GM19035 (cell line): ENCODE measurements around the gene OXGR1.
"Not testable (repeated sequence)": the region's sequence is repeated elsewhere in the genome, so short reads cannot be mapped to it uniquely, and the experiment has no call there.

ENCODE experiments used
- ATAC-seq: cut with Tn5 transposase; IDR thresholded peaks from one replicate; pipeline ENCODE4 v1.9.1; 2021; ENCODE audit not compliant: unreplicated experiment

OXGR1 gene

DNA sequence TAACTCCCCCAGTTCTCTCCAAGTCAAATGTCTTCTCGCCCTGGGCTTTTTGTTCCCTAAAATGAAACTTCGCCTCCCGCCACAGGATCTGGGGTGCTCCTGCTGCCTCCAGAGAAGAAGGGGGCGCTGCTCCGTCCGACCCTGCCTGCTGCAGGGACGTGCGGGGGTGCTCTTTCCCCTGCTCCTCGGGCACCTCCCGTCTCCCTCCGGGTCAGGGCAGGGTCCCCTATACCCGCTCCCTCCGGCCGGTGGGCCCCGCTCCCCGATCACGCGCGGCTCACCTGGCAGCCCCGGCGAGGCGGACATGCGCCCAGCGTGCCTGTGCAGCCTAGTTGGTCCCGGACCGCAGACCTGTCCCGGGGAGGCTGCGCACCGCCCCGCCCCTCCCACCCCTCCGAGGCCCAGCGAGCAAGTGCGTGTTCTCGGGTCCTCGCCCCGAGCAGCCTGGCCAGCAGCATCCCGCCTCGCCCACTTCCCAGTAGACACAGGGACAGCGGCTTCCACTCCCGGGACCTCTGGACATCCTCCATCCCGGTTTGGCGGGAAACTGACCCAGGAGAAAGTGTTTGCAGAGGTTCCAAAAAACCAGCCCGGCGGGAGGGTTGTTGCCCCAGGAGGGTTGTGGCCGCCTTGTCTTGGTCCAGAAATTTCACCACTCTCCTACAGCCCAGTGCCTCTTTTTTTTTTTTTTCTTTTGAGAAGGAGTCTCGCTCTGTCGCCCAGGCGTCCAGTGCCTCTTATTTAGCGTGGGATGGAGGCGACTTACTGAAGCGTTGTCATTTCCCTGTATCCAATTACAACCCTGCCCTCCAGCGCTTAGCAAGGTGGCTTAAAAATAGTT is at the start of gene OXGR1:
OXGR1 (minus strand) TSS at position 460 of the 841 bp plus-strand sequence. CDS start 6,717 bp downstream, outside the sequence.
- ATAC-seq = no peak

DNA sequence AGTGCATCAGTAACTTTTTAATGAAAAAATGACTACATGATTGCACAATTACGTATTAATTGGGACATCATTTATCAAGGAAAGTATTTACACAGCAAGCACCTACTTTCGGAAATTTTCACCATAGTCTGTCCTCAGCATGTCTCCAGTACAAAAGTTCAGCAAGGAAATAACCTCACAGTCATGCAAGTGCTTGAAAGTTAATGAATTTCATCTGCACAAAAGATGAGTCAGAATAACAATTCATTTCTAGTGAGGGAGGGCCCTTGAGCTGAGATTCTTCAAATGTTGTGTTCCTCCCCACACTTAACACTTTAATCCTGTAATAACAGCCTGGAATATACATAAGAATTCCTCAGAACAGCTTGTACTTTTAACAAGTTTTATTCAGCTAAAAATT is 49.0 kb upstream of the OXGR1 start:
- no peak for ATAC-seq

DNA sequence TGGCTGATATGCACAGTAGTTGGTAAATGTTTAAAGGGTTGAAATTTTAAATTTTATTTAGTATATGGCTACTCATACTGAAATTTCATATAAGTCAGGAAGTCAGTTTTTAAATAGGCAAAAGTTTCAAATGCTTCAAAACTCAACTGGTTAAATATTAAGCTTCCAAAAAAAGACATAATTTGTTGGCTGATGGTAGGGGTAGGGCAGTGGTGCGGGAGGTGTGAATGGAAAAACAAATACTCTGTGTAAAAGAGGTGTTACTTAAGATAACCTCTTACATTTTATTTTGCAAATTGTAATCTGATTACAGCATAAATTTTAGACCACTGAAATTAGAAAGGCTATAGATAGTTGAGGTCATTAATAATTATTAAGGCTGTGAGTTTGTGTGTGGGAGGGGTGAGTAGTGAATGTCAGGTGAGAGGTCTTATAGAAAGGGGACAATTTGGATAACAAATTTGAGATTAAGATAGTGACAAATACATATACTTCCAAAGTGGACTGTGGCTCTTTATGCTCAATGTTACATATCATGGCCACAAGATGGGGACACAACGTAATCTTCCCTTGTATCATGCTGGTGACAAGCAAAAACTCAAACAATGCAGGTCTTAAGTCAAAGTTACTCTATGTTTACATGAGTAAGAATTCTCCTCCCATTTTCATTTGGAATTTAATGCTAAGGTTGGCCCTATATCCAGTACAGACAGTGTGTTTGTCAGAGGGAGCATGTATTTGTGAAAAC is 36.6 kb upstream of the OXGR1 start:
- no peak for ATAC-seq

DNA sequence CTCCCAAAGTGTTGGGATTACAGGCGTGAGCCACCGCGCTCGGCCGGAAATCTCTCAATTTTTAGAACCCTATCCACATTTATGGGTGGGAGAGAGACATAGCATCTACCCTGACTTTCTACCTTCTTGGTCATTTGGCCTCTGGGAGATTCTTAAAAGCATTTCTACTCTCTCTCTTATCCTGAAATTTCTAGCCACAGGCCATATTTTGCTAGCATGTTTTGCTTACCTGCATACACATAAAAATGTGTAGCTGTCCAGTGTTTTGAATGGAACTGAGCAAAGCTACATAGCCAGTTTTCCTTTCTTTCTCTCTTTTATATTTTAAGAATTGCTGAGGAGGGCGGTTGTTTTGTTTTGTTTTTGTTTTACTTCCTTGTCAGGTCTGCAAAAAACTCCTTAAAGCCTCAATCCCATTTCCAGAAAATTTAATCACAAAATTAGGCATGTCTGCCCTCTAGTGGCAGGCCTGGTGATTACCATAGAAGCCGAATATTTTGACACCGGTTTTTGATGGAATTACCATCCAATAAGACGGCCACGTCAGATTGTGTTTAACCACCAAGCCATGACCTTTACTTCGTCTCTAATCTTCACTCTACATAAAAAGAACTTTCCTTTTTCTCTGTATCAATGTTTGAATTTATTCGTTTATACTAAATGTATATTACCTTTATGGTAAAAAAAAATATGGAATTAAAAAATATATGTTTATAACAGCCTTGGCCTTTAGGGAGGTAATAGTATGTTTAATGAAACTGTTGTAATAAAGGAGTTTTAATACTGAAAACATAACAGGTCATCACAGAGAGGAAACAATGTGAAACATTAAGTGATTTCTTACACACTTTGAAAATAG is 34.4 kb upstream of the OXGR1 start:
- ATAC-seq = no peak

DNA sequence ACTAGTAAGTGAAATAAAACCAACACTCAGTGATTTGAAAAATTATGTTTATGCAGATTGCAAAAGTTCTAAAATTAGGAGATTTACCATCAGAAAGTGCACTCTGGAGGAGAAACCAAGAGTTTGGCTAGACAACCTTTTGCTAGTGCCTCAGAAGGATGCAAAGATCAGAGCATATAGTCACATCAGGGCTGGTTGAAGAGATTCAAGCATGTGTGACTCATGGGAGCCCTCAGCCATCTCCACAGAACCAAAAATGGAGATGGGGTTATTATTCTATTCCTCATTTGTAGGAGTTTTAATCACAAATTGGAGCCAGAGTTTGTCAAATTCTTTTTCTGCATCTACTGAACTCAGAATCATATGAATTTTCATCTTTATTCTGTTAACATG is 32.9 kb upstream of the OXGR1 start:
- no peak for ATAC-seq

DNA sequence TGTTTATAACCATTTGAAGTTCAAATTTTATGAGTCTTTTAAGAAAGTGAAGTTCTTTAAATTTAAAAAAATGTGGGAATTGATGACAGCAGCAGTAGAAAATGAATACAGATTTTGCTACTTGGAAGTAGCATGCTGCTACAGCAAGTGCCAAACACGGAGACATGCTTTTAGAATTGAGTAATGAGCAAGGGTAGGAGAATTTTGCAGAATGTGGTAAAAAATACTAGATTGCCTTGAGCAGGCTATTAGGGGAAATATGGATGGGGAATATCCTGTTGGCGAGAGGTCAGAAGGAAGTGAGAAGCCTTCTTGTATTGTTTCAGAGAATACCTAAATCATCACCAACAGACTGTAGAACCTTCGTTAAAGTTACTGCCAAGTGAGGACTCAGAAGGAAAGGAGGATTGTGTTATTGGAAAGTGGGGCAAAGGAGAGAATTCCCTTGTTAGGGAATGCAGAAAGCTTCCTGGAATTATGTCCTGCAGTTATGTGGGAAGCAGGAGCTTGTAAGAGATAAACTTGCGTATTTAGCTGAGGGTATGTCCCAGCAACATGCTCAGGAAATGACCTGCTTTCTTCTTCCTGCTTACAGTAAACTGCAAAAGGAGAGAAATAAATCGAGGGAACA is 32.4 kb upstream of the OXGR1 start:
- ATAC-seq = no peak

DNA sequence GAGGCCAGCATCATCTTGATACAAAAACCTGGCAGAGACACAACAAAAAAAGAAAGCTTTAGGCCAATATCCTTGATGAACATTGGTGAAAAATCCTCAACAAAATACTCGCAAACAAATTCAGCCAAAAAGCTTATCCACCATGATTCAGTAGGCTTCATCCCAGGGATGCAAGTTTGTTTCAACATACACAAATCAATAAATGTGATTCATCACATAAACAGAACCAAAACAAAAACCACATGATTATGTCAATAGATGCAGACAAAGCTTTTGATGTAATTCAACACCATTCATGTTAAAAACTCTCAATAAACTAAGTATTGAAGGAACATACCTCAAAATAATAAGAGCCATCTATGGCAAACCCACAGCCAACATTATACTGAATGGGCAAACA is 29.5 kb upstream of the OXGR1 start:
- not testable (repeated sequence) for ATAC-seq

DNA sequence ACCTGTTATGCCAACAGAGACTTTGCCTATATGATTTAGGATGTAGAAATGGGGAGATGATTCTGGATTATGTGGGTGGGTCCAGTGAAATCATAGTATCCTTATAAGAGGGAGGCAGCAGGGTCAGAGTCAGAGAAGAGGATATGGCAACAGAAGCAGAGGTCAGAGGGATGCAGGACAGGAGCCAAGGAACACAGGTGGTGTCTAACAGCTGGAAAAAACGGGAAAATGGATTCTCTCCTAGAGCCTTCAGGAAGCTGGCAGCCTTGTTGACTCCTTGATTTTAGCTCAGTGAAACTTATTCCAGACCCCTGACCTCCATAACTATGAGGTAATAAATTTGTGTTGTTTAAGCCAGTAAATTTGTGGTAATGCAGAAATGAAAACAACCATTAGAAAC is 28.8 kb upstream of the OXGR1 start:
- ATAC-seq = no peak

DNA sequence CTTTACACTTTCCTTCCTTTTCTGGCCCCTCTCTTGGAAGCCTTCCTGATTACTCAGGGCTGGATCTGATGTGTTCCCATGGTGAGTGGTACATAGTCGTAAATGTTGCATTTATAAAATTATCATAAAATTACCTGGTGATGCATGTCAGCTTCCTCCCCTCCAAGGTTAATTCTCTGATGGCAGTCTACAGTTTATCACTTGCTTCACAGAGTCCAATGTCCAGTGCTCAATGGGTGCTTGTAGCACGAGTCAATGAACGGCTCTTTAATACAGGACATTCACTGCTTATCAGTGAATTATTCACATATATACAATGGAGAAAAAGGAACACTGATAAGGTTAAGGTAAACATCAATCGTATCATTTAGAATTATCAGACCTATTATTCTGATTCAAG is 27.0 kb upstream of the OXGR1 start:
- ATAC-seq = no peak

DNA sequence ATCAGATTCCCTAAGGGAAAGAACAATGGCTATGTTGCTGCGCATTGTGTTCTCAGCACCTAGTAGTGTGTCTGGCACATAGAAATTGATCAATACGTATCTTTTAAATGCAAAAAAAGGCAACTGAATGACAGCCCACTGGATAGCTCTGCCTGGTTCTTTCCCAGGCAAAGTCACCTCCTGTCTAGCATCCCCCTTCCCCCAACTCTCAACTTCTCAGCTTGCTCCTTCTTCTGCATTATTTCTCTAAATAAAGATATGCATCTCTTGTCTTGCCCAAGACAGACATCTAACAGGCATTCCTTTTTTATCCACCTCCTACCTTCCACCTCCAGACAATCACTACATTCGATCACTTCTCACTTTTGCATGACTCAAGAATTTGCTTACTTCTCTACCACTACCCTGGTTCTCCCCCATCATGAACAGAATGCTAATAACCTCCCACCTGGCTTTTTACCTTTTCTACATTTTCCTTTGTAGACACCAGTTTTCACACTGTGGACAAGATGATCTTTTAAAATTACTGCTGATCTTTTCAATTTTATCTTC is 26.5 kb upstream of the OXGR1 start:
- no peak for ATAC-seq

DNA sequence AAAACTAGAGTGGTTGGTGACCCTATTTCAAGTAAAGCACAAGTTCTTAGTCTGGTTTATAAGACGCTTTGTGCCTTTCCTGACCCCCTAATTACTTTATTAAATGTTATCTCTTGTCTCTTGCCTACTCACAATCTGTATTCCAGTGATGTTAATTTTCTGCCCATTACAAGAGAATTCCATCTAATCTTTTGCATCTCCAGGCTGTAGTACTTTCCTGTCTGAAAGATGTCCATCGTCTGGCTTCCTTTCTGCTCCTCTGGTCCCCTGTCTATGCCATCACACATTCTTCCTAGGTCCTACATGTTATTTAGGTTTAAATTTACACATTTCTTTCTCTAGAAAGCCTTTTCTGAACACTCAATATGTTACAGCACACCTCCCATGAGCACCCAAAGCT is 25.9 kb upstream of the OXGR1 start:
- ATAC-seq = no peak

DNA sequence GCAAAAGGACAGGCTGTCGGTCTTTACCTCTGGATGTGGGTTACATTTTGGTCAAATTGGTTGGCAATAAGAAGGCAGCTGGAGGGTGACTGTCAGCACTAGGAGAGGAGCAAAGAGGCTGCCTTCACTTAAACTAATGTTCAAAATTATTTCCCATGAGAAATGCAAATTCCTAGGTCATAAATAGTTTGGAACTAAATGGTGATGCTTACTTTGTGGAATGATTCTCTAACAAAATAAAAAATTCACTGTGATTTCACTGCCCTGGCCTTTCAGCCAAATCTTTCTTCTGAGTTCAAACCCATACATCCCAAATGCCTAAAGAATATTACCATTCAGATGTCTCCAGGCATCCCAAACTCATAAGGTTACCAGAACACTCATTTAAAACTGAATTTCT is 25.0 kb upstream of the OXGR1 start:
- ATAC-seq = no peak

DNA sequence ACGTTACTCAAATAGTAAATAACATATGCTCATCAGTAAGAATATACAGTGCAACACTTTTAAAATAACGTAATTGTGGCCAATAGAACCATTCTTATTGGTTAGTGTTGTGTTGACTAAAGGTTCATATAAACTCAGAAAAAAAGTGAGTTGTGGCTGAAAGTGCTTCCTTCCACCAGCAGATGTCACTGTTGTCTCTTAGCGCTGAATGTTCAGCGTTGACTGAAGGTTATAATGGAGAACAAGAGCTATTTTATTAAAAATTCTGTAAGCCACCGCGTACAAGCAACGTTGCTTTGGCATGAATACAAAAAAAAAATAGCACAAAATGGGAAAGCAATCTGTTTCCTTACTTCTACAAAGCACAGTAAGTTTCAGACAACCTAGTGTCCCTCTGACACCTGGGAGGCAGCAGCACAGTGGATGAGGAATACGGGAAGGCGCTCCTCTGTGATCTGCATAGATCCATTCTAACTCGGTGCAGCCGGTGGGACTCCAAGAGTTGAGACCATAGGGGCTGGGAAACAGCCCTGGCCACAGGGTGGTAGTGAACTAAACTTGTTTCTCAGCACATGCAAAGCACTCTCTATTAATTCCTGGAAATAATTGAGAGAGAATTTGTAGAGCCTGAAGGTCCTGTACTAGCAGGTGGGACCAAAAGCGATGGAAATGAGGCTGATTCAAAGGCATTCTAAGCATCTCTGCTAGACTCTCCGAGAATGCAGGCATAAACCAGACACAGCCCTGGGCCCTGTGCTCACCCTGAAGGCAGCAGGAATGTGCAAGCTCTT is 23.9 kb upstream of the OXGR1 start:
- ATAC-seq = peak; percentile 86

DNA sequence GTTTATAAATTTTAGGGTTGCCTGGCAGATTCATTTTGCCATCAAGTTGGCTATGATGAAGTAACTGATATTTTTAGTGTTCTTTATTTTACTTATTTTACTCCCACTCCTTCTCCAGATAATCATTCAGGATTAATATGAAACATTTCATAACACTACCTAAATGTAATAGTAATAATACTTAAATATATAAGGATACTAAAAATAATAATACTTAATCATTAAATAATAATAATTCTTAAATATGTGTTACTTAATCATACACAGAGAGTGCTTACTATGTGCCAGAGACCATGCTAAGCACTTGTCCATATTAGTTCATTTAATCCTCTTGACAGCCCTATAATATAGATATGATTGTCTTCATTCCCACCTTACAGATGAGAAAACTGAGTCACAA is 23.0 kb upstream of the OXGR1 start:
- ATAC-seq = no peak

DNA sequence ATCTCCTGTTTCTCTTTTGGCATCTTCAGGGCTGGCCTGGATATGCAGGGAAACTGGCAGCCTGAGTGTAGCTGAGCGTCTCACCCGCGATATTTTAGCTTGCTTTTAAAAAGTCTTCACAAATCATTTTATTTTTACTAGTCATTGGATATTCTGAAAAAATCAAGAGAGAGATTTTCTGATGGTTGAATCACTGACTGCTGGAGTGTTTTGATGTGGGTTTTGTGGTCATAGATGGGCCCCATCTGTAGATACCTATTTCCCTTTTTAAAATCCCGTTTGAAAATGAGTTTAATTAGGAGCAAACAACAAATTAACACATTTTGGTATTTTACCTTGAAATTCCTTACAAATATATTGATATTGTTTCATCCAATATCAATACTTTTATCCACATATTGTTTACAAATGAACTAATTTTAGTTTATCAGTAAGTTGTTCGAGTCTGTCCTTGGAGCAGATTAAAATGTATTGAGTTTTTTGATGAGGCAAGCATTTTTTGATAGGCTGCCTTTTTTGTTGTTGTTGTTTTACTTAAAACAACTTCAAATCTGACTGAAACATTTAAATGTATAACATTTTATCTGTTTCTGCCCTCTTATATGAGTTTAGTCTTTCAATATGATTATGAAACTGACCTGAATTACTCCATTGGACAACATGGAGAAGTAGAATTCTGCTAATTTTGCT is 21.5 kb upstream of the OXGR1 start:
- no peak for ATAC-seq

DNA sequence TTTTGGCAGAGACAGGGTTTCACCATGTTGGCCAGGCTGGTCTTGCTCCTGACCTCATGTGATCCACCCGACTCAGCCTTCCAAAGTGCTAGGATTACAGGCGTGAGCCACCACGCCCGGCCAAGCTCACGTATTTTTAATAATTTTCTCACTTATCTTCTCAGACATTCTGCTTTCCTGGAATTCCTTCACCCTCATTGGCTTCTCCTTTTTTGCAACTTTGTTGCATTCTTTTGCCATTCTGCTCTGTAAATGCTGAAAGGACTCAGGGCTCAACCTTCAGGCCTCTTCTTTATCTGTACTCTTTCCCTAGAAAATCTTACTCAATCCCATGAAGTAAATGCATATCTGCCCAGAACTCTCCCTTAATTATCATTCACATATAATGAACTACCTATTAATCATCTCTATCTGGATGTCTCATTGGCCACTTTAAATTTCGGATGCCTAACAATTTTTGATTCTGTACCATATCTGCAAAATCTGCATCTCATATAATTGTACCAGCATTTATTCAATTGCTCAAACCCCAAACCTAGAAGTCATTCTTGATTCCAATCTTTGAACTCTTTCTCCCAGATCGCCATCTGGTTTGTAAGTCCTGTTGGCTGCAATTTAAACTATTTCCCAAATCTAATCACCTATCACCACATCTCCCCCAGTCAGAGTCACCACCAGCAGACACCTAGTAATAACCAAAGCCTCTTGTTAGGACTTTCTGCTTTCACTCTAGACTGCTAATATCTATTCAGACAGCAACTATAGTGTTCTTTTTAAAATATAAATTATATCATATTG is 18.2 kb upstream of the OXGR1 start:
- no peak for ATAC-seq

DNA sequence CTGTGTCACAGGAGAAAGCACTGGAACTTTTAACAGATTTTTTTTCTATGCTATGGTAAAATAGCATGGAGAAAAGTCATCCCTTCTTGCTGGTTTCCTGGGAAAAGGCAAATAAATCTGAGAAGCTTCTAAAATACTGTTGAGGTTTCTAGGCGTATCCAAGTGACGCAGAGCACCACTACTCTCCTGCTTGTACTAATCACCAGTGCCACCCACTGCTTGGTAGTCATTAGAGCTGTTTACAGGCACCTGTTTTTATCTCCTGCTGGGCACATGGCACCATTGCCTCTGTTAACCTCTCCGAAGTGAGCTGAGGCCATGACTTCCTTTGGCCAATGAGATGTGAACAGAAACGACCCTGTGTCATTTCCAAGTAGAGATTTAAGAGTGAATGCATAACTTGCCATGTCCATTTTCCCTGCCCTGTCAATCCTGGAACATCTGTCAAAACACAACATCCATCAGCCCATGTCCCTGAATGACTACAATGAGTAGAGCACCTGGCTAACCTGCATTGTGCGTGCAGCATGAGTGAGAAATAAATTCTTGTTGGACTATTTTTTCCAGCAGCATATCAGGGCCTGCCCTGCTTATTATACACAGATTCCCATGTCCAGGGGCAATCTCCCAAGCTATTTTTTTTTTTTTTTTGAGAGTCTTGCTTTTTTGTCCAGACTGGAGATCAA is 17.3 kb upstream of the OXGR1 start:
- no peak for ATAC-seq

DNA sequence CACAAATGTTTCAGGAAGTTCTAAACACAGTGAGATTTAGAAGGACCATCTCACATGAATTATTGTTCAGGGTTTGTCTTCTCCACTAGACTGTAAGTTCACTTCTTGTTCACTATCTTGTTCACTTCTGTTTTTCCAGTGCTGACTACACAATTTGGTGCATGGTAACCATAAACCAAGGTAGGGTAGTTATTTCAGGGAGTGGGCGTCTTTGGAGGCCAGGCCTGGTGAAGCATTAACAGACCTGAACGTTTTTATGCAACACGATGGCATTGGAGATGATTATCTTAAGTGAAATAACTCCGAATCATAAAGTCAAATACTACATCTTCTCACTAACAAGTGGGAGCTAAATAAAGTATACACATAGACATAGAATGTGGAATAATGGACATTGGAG is 14.4 kb upstream of the OXGR1 start:
- no peak for ATAC-seq
